GM10266 (cell line): ENCODE measurements around the gene NUP210L.

Experiments
- DNase-seq: peaks from one replicate; pipeline ENCODE4 v3.0.0; 2012; ENCODE audit errors: extremely low spot score
- TF ChIP-seq, protein P1 (sequence below): IDR thresholded peaks from 2 replicates; pipeline ENCODE4 v1.5.1; 2012; ENCODE audit warnings: mild to moderate bottlenecking, low read depth; ENCODE audit not compliant: control insufficient read depth, insufficient read depth; ENCODE audit errors: missing control alignments

Gene NUP210L

DNA sequence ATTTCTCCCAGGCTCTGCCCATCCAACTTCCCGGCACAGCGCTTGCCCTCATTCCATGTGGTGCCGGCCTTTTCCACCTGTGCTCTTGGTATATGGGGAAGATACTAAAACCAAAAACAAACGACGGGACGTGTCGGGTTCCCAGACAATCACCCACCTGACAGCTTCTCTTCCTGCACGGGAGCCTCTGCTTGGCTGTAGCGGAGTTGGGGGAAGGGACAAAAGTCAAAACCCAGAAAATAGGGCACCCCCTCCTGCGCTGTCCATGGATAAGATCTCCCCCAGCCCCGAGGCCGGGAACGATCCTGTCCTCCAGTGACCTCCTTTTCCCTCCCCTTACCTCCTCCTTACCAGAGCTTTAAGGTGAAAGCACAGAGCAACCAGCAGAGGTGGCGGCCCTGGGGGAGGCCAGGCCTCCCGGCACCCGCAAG lies 178.0 kb downstream of the NUP210L start:
- no peak for DNase-seq
- TF ChIP-seq, protein P1, sequence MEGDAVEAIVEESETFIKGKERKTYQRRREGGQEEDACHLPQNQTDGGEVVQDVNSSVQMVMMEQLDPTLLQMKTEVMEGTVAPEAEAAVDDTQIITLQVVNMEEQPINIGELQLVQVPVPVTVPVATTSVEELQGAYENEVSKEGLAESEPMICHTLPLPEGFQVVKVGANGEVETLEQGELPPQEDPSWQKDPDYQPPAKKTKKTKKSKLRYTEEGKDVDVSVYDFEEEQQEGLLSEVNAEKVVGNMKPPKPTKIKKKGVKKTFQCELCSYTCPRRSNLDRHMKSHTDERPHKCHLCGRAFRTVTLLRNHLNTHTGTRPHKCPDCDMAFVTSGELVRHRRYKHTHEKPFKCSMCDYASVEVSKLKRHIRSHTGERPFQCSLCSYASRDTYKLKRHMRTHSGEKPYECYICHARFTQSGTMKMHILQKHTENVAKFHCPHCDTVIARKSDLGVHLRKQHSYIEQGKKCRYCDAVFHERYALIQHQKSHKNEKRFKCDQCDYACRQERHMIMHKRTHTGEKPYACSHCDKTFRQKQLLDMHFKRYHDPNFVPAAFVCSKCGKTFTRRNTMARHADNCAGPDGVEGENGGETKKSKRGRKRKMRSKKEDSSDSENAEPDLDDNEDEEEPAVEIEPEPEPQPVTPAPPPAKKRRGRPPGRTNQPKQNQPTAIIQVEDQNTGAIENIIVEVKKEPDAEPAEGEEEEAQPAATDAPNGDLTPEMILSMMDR = no peak

DNA sequence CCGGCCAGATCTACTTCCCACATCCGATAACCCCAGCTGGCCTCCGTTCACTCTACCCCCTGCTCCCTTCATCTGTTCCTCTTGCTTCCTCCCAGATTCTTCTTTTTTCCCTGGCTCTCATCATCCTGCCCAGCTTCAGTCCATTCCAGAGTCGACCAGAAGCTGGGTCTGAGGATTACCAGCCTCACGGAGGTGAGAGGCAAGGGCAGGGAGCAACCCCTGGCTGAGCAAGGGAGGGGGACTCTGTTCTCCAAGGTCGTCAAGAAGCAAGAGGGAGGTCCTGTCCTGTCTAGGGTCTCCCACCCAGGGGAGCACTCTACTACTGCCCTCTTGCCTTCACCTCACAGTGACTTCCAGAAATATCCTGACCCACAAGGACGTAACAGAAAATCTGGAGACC lies 181.3 kb downstream of the NUP210L start:
- TF ChIP-seq, protein P1 = no peak
- DNase-seq = no peak

DNA sequence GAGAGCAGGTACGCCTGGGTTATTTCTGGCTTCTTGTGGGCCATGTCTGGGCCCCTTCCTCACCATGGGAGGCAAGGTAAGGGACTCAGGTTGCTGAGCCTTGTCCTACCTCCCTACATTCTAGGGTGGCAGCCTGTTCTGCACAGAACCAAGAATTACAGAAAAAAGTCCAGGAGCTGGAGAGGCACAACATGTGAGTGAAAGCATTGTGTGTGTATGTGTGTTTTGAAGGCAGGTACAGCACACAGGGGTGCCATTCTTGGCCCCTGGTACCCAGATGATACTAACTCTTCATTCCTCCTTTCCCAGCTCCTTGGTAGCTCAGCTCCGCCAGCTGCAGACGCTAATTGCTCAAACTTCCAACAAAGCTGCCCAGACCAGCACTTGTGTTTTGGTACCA lies 181.8 kb downstream of the NUP210L start:
- TF ChIP-seq, protein P1 = no peak
- no peak for DNase-seq

DNA sequence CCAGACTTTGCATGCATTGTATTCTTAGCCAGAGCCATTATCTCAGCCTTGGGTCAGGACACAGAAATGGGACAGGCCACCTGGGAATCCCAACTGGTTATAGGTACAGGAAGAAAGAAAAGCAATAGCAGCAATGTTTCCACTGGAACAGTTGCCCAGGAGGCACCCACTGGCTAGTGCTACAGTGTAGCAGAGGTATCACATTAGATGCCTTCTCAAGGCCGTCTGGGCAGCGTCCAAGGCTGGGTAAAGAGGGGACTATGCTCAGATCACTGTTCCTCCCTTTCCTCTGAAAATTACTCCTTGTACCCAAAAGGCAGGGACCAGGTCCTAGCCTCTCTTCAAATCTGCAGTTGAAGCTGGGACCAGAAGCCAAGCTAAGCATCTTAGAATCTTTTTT lies 184.5 kb downstream of the NUP210L start:
- TF ChIP-seq, protein P1 = no peak
- no peak for DNase-seq

DNA sequence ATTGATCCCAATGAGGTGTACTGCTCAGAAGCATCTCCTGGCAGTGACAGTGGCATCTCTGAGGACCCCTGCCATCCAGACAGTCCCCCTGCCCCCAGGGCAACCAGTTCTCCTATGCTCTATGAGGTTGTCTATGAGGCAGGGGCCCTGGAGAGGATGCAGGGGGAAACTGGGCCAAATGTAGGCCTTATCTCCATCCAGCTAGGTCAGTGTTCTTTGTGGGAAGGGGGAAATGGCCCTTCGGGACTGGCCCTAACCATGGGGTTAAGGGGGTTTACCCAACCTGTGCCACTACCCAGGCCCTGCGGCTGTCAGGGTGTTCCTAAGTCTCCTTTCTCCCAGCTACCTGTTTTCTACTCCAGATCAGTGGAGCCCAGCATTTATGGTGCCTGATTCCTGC lies 185.9 kb downstream of the NUP210L start:
- TF ChIP-seq, protein P1 = no peak
- DNase-seq = no peak

DNA sequence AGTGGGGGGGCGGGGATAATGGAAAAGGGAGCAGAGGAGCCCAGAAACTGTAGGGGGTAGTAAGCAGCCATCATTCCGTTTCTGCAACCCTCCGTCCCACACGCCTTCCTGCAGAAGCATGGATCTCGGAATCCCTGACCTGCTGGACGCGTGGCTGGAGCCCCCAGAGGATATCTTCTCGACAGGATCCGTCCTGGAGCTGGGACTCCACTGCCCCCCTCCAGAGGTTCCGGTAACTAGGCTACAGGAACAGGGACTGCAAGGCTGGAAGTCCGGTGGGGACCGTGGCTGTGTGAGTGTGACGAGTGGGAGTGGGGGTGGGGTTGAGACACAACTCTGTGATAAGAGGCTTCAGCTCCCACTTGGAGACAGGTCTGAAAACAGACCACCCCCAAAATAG lies 186.5 kb downstream of the NUP210L start:
- TF ChIP-seq, protein P1 = no peak
- DNase-seq = no peak

DNA sequence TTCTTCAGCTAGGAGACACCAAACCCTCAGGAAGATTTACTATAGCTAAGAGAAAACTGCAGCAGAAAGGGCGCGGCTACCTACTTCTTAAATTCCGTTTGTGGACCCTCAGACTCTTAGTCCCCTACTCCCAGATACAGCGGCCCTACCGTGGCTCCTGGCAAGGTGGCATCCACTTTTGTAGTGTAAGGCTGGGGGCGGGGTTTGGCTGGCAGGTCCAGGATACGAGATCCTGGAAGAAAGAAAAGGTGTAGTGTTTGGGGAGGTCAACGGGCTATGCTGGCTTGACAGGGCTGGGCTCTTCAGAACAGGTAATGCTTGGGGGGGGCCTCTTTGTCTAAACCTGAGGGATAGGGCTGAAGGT lies 186.9 kb downstream of the NUP210L start:
- TF ChIP-seq, protein P1 = no peak
- no peak for DNase-seq
